ENCODE measurements around the gene DDX39B. TPM values are rescaled to one million over a fixed set of nuclear protein-coding genes. Genes with fewer than 3 reads are reported as not detected.

DDX39B gene
- total RNA-seq, 1 donor from 2014 or later: 331 TPM

DNA sequence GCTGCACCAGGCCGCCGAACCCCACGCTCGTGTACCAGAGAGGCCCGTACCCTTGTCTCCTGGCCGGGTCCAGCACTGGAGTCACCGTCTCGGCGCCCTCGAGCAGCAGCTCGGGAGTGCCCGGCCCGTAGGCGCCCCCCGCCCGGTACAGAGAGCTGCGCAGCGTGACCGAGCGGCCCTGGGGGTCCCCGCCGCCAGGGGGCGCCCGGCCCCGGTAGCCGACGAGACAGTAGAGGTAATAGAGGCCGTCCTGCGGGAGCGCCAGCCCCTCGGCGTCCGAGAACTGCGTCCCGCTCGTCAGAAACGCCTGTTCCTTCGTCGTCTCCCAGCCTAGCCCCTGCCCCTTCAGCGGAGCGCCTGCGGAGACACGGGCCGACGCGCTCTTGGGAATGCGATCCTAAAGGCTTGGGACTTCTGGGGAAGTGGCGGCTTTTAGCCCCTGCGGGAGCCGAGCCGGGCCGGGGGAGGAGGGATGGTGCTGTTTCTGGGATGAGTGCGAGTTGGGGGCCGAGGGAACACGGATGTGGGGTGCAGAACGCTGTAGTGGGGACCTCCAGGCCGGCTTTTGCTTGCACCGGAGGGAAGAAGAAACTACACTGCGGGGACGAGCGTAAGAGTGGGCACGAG lies 39.1 kb upstream of the DDX39B start:
- Mint-ChIP-seq H3K27ac (ENCODE audit: unreplicated experiment) (peak overlapping the region; percentile 90), H3K4me1 (ENCODE audit: unreplicated experiment) (peaks cover 16% of the 10 kb centered on the region), H3K36me3 (ENCODE audit: unreplicated experiment) (no peaks in the 10 kb centered on the region), H3K27me3 (ENCODE audit: unreplicated experiment) (no peaks in the 10 kb centered on the region), H3K9me3 (ENCODE audit: unreplicated experiment) (no peaks in the 10 kb centered on the region), H3K4me3 (ENCODE audit: unreplicated experiment) (peak overlapping the region; percentile 96)
- DNase-seq (ENCODE audit: extremely low spot score, unreplicated experiment): peak; percentile 96
- TF ChIP-seq CTCF (IDR thresholded peaks at IDR 0.05): peak; percentile 100

DNA sequence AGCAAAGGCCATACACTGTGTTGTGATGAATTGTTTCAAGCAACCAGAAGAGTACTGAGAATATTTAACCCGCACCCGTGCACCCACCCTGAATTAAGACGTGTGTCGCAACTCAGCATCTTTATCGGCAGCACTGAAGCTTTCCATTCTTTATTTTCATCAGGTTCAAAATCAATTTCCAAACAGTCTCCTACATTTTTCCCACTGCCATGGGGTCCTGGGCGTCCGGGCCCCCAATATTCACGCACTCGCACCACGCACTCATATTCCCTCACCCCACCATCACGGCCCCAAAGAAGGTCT lies 38.6 kb upstream of the DDX39B start:
- peaks cover 16% of the 10 kb centered on the region for H3K4me1 Mint-ChIP-seq (ENCODE audit: unreplicated experiment)
- no peaks in the 10 kb centered on the region for H3K36me3 Mint-ChIP-seq (ENCODE audit: unreplicated experiment)
- peak overlapping the region; percentile 96 for H3K4me3 Mint-ChIP-seq (ENCODE audit: unreplicated experiment)
- H3K27ac Mint-ChIP-seq (ENCODE audit: unreplicated experiment): no peak overlapping the region
- H3K27me3 Mint-ChIP-seq (ENCODE audit: unreplicated experiment): no peaks in the 10 kb centered on the region
- no peak for TF ChIP-seq CTCF (IDR thresholded peaks at IDR 0.05)
- DNase-seq (ENCODE audit: extremely low spot score, unreplicated experiment): no peak
- H3K9me3 Mint-ChIP-seq (ENCODE audit: unreplicated experiment): no peaks in the 10 kb centered on the region

DNA sequence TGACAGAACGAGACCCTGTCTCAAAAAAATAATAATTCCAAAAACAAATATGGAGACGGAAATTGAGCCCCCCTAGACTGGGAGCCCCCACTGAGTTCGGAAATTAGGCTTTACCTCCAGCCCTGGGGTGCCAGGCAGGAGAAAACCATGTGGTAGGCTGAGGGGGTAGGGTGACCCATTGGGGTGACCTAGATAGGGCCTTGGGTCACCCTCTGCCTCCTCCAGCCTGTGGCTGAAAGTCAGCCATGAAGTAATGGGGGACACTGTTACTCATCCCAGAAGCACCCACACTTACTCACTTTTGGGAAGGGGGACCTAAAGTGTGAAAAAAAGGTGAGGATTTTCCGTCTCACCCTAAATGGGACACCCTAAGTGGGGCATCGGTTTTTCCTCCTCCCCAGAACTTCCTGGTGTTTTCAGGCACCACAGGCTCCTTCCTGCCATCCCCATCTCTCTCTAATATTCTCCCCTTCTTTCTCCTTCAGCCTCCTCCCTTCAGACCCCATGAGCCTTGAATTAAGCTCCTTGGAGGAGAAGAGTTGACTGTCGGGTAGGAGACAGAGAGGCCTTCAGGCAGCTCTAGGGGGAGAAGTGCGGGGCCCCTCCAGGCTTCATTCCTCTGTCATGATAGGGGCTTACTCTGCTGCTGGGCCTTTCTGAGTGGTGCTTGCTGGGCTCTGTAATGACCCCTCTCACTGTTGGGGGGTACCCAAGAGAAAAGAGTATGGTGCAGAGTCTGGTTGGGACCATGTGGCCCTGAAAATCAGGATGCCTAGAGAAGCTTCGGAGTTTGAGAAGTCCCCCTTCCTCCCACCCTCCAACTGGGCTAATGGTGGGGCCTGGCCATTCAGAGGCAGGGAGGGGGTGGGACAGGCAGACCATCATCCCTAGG lies 38.0 kb upstream of the DDX39B start:
- TF ChIP-seq CTCF (IDR thresholded peaks at IDR 0.05): no peak
- Mint-ChIP-seq H3K27ac (ENCODE audit: unreplicated experiment) (no peak overlapping the region), H3K36me3 (ENCODE audit: unreplicated experiment) (no peaks in the 10 kb centered on the region), H3K27me3 (ENCODE audit: unreplicated experiment) (no peaks in the 10 kb centered on the region), H3K4me1 (ENCODE audit: unreplicated experiment) (peaks cover 16% of the 10 kb centered on the region), H3K4me3 (ENCODE audit: unreplicated experiment) (peak overlapping the region; percentile 96), H3K9me3 (ENCODE audit: unreplicated experiment) (no peaks in the 10 kb centered on the region)
- DNase-seq (ENCODE audit: extremely low spot score, unreplicated experiment): no peak

DNA sequence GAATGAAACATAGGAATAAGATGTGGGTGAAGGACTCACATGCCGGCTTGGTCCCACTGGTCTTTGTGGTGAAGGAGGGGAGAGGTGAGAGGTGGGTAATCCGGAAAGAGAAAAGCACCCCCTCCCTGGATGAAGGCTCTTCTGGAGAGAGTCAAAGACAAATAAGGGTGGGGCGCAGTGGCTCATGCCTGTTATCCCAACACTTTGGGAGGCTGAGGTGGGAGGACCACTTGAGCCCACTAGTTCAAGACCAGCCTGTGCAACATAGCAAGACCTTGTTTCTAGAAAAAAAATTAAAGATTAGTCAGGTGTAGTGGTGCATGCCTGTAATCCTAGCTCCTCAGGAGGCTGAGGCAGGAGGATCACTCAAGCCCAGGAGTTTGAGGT lies 37.3 kb upstream of the DDX39B start:
- no peak for TF ChIP-seq CTCF (IDR thresholded peaks at IDR 0.05)
- Mint-ChIP-seq H3K27me3 (ENCODE audit: unreplicated experiment) (no peaks in the 10 kb centered on the region), H3K36me3 (ENCODE audit: unreplicated experiment) (no peaks in the 10 kb centered on the region), H3K4me3 (ENCODE audit: unreplicated experiment) (no peak overlapping the region), H3K4me1 (ENCODE audit: unreplicated experiment) (peaks cover 16% of the 10 kb centered on the region), H3K9me3 (ENCODE audit: unreplicated experiment) (no peaks in the 10 kb centered on the region), H3K27ac (ENCODE audit: unreplicated experiment) (no peak overlapping the region)
- no peak for DNase-seq (ENCODE audit: extremely low spot score, unreplicated experiment)

All from osteocyte (in vitro differentiated cells).